ENCODE measurements around the gene IFNGR2. TPM values are rescaled to one million over a fixed set of nuclear protein-coding genes. Genes with fewer than 3 reads are reported as not detected.
"Not testable (repeated sequence)": the region's sequence is repeated elsewhere in the genome, so short reads cannot be mapped to it uniquely, and the experiment has no call there.

The IFNGR2 gene
- polyA plus RNA-seq, 10 donors, result 52.0 to 76.1 (median 60.7) TPM

GRCh38 chr21:33374450-33375096 lies 28.6 kb upstream of the IFNGR2 start:
- DNase-seq, result peak in 2 of 3 donors; percentile 35 to 60

GRCh38 chr21:33375101-33375644 lies 28.0 kb upstream of the IFNGR2 start:
- DNase-seq, result no peak

- DNase-seq, result no peak
These were observed 25.8 kb upstream of the IFNGR2 start for GRCh38 chr21:33377221-33377920.

GRCh38 chr21:33378081-33378480 lies 25.1 kb upstream of the IFNGR2 start:
- no peak for DNase-seq

GRCh38 chr21:33379934-33380333 lies 23.3 kb upstream of the IFNGR2 start:
- not testable (repeated sequence) for DNase-seq

GRCh38 chr21:33380483-33380998 lies 22.7 kb upstream of the IFNGR2 start:
- DNase-seq, result peak; percentile 60 to 82 (median 73)

- not testable (repeated sequence) for DNase-seq
These were observed 21.8 kb upstream of the IFNGR2 start for GRCh38 chr21:33381381-33381780.

- peak in 1 of 3 donors; percentile 60 for DNase-seq
These were observed 19.9 kb upstream of the IFNGR2 start for GRCh38 chr21:33383056-33383888.

GRCh38 chr21:33384841-33385331 lies 18.3 kb upstream of the IFNGR2 start:
- no peak for DNase-seq

GRCh38 chr21:33386222-33386784 lies 16.9 kb upstream of the IFNGR2 start:
- DNase-seq, result no peak

GRCh38 chr21:33387294-33387693 lies 15.9 kb upstream of the IFNGR2 start:
- DNase-seq, result no peak

GRCh38 chr21:33388188-33388587 lies 15.0 kb upstream of the IFNGR2 start:
- DNase-seq, result no peak

GRCh38 chr21:33390479-33390878 lies 12.7 kb upstream of the IFNGR2 start:
- DNase-seq, result no peak

- DNase-seq, result no peak
These were observed 11.6 kb upstream of the IFNGR2 start for GRCh38 chr21:33391656-33392055.

- no peak for DNase-seq
These were observed 10.8 kb upstream of the IFNGR2 start for GRCh38 chr21:33392284-33392985.

- DNase-seq, result no peak
These were observed 9.9 kb upstream of the IFNGR2 start for GRCh38 chr21:33393348-33393747.

GRCh38 chr21:33394260-33394659 lies 9.0 kb upstream of the IFNGR2 start:
- DNase-seq, result no peak

- DNase-seq, result no peak
These were observed 7.3 kb upstream of the IFNGR2 start for GRCh38 chr21:33395891-33396331.

GRCh38 chr21:33396436-33396835 lies 6.8 kb upstream of the IFNGR2 start:
- DNase-seq, result no peak

- DNase-seq, result peak in 1 of 3 donors; percentile 49
These were observed 6.3 kb upstream of the IFNGR2 start for GRCh38 chr21:33396951-33397350.

GRCh38 chr21:33397717-33398116 lies 5.5 kb upstream of the IFNGR2 start:
- DNase-seq, result no peak

Measured in muscle of back (tissue), 11 donors.